B cell (primary cell): ENCODE measurements around the gene ARHGAP23. TPM values are rescaled to one million over a fixed set of nuclear protein-coding genes. Genes with fewer than 3 reads are reported as not detected.

Experiments
- ATAC-seq: fragments of 200-7000 bp; cut with Tn5 transposase; one replicate; pipeline ENCODE4 v1.10.0; 2021; ENCODE audit warnings: low read depth, mild to moderate bottlenecking, moderate number of reproducible peaks, moderate library complexity
- CTCF ChIA-PET: fragments of 350-600 bp; sonication (Branson Sonifier 250); formaldehyde crosslinking; loops from one replicate; lab custom pipeline; 2021; ENCODE audit warnings: antibody characterized with exemption, inconsistent platforms; lab: Charles Lee
- POLR2A ChIA-PET: fragments of 350-600 bp; sonication (Branson Sonifier 250); formaldehyde crosslinking; loops from one replicate; lab custom pipeline; 2021; ENCODE audit warnings: antibody characterized with exemption; lab: Charles Lee
- DNase-seq: peaks from one replicate; pipeline ENCODE4 v3.0.0; 2013
- H2AFZ ChIP-seq: 2 replicates; pipeline ENCODE4 v1.6.1; 2012; ENCODE audit warnings: mild to moderate bottlenecking, low read depth, low read length; ENCODE audit not compliant: insufficient read depth, poor library complexity, severe bottlenecking
- H3K27ac ChIP-seq, 2 donors: 1 replicate in 1 of 2; 2 replicates in 1 of 2; pipeline ENCODE4 v1.5.1; 2012 to 2013; ENCODE audit warnings: low read length in 2 of 2, mild to moderate bottlenecking in 2 of 2, moderate library complexity in 1 of 2
- H3K27me3 ChIP-seq, 4 experiments: fragments of 200-600 bp in 1 of 4; sonication (generic) in 1 of 4; replicated peaks in 1 of 4; 1 replicate in 2 of 4; 2 replicates in 2 of 4; pipeline versions ENCODE4 v1.6.1 to v1.7.0; 2013 to 2016; ENCODE audit warnings: low read length in 3 of 4, mild to moderate bottlenecking in 2 of 4, mixed read lengths in 1 of 4, moderate library complexity in 1 of 4; ENCODE audit not compliant: insufficient read depth in 4 of 4, control insufficient read depth in 3 of 4; ENCODE audit errors: control extremely low read depth in 1 of 4
- H3K36me3 ChIP-seq, 2 experiments: replicated peaks in 1 of 2; 1 replicate in 1 of 2; 2 replicates in 1 of 2; pipeline versions ENCODE4 v1.6.1 to v1.7.1; 2013; ENCODE audit warnings: low read length in 1 of 2; ENCODE audit not compliant: insufficient read depth in 2 of 2, control insufficient read depth in 1 of 2; ENCODE audit errors: control extremely low read depth in 1 of 2, extremely low read depth in 1 of 2
- H3K4me1 ChIP-seq, 2 donors: fragments of 200-600 bp in 1 of 2; sonication (generic) in 1 of 2; 1 replicate in 1 of 2; 2 replicates in 1 of 2; pipeline versions ENCODE4 v1.5.1 to v1.6.1; 2013 to 2017; ENCODE audit warnings: low read length in 2 of 2; ENCODE audit not compliant: control insufficient read depth in 2 of 2, insufficient read depth in 2 of 2
- H3K4me2 ChIP-seq: replicated peaks from 2 replicates; pipeline ENCODE3; 2012; ENCODE audit warnings: mild to moderate bottlenecking, low read depth, low read length; ENCODE audit not compliant: poor library complexity, severe bottlenecking
- H3K4me3 ChIP-seq, 5 experiments: fragments of 200-600 bp in 1 of 5; sonication (generic) in 1 of 5; 1 replicate in 3 of 5; 2 replicates in 2 of 5; pipeline versions ENCODE4 v1.5.1 to v1.7.0; 2011 to 2016; ENCODE audit warnings: low read length in 4 of 5, mild to moderate bottlenecking in 4 of 5, low read depth in 2 of 5, control low read depth in 1 of 5, moderate library complexity in 1 of 5; ENCODE audit not compliant: insufficient read depth in 1 of 5; ENCODE audit errors: control extremely low read depth in 1 of 5, extremely low read depth in 1 of 5
- H3K79me2 ChIP-seq: fragments of 200-600 bp; sonication (generic); one replicate; pipeline ENCODE4 v1.6.0; 2016; ENCODE audit warnings: low read length; ENCODE audit not compliant: control insufficient read depth, insufficient read depth
- H3K9ac ChIP-seq: fragments of 200-600 bp; sonication (generic); 2 replicates; pipeline ENCODE4 v1.6.1; 2017; ENCODE audit warnings: mild to moderate bottlenecking, low read length, moderate library complexity
- H3K9me3 ChIP-seq, 3 donors: one replicate each; pipeline versions ENCODE4 v1.6.1 to v1.7.1; 2013; ENCODE audit warnings: low read length in 2 of 3; ENCODE audit not compliant: control insufficient read depth in 2 of 3, insufficient read depth in 1 of 3; ENCODE audit errors: control extremely low read depth in 1 of 3
- H4K20me1 ChIP-seq: 2 replicates; pipeline ENCODE4 v1.6.0; 2012; ENCODE audit warnings: mild to moderate bottlenecking, low read length; ENCODE audit not compliant: insufficient read depth, control insufficient read depth, poor library complexity, severe bottlenecking
- H3K27ac Mint-ChIP-seq: one replicate; pipeline ENCODE4 v1.8.0; 2021; ENCODE audit warnings: mixed read lengths
- H3K27me3 Mint-ChIP-seq: one replicate; pipeline ENCODE4 v1.8.0; 2021; ENCODE audit warnings: mixed read lengths
- H3K4me1 Mint-ChIP-seq: one replicate; pipeline ENCODE4 v1.8.0; 2021; ENCODE audit warnings: mixed read lengths
- H3K4me3 Mint-ChIP-seq: one replicate; pipeline ENCODE4 v1.8.0; 2021; ENCODE audit warnings: mixed read lengths
- H3K9me3 Mint-ChIP-seq: one replicate; pipeline ENCODE4 v1.8.0; 2022; ENCODE audit warnings: mixed read lengths; ENCODE audit not compliant: insufficient read depth
- CTCF ChIP-seq: fragments of 200-600 bp; IDR thresholded peaks from one replicate; pipeline ENCODE4 v1.8.0; 2022; ENCODE audit warnings: antibody characterized with exemption, mild to moderate bottlenecking
- EZH2 ChIP-seq: IDR thresholded peaks from 2 replicates; pipeline ENCODE4 v1.6.1; 2012; ENCODE audit warnings: borderline replicate concordance, low read depth, mild to moderate bottlenecking, moderate library complexity, low read length; ENCODE audit not compliant: insufficient read depth, poor library complexity, severe bottlenecking
- WGBS: methylation state at CpG from one replicate; pipeline ENCODE4 v1.1.5; 2013; ENCODE audit warnings: missing lambda C conversion rate; ENCODE audit not compliant: insufficient coverage; 5-methylcytosine and 5-hydroxymethylcytosine counted together
- intact Hi-C: fragments of 100-400 bp; cut with micrococcal nuclease; formaldehyde crosslinking; loops from one replicate; pipeline ENCODE4 v1.10.0; 2022
- polyA plus RNA-seq: library from polyadenylated mRNA; depleted of rRNA; stranded (reverse); fragments of >200 nt; gene quantifications from 2 replicates; pipeline ENCODE4 v1.2.3, GENCODE V29; 2012
- total RNA-seq, 2 donors: library from RNA; stranded (reverse); fragments of 120-200 nt in 1 of 2; gene quantifications; 1 replicate in 1 of 2; 2 replicates in 1 of 2; pipeline versions ENCODE4 v1.2.3 to v1.2.4, GENCODE V29; 2013 to 2022

Gene ARHGAP23
- total and polyA plus RNA-seq, 2 donors (not counting 1 experiment from before 2014, with no cell fraction given): 0.07 to 0.12 TPM

DNA sequence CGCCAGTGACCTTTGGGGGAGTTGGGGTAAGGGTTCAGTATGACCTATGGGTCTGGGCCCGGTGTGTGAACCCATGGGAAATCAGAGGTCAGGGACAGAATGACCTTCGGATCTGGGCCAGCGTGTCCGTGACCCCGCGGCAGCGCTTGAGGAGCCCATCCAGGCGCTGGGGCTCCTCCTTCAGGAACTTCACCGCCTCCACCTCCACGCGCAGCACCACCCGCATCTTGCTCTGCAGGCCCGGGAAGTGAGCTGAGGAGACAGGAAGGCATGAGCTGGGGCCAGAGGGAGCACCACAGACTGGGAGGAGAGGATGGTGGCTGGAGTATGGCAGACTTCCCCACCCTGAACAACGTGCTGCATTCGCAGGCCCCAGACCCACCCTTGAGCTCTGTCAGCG is 124.1 kb downstream of the ARHGAP23 start:
- intact Hi-C loops: loop anchor here (10.0 kb wide), 1 partner anchor 128 kb away; the partner anchor contains the start of gene ARHGAP23
- Mint-ChIP-seq H3K4me1 (no peaks in the 10 kb centered on the region), H3K9me3 (no peaks in the 10 kb centered on the region), H3K4me3 (no peak overlapping the region), H3K27me3 (peaks cover 37% of the 10 kb centered on the region), H3K27ac (no peak overlapping the region)
- no peaks in the 10 kb centered on the region for H3K36me3 ChIP-seq
- no peak overlapping the region for H2AFZ ChIP-seq
- POLR2A ChIA-PET: no interaction called here
- no peak overlapping the region for H3K9ac ChIP-seq
- no peaks in the 10 kb centered on the region for H3K9me3 ChIP-seq
- no peaks in the 10 kb centered on the region for H4K20me1 ChIP-seq
- no peaks in the 10 kb centered on the region for H3K4me1 ChIP-seq
- no peaks in the 10 kb centered on the region for H3K27me3 ChIP-seq
- CTCF ChIA-PET: no interaction called here
- H3K4me3 ChIP-seq: no peak overlapping the region
- TF ChIP-seq EZH2: no peak
- no peak for TF ChIP-seq CTCF
- H3K27ac ChIP-seq: no peak overlapping the region
- WGBS: 96% methylated on average over 14 of the region's 17 CpGs
- ATAC-seq (no peak), DNase-seq (no peak)
- no peaks in the 10 kb centered on the region for H3K79me2 ChIP-seq
- H3K4me2 ChIP-seq: no peak overlapping the region

DNA sequence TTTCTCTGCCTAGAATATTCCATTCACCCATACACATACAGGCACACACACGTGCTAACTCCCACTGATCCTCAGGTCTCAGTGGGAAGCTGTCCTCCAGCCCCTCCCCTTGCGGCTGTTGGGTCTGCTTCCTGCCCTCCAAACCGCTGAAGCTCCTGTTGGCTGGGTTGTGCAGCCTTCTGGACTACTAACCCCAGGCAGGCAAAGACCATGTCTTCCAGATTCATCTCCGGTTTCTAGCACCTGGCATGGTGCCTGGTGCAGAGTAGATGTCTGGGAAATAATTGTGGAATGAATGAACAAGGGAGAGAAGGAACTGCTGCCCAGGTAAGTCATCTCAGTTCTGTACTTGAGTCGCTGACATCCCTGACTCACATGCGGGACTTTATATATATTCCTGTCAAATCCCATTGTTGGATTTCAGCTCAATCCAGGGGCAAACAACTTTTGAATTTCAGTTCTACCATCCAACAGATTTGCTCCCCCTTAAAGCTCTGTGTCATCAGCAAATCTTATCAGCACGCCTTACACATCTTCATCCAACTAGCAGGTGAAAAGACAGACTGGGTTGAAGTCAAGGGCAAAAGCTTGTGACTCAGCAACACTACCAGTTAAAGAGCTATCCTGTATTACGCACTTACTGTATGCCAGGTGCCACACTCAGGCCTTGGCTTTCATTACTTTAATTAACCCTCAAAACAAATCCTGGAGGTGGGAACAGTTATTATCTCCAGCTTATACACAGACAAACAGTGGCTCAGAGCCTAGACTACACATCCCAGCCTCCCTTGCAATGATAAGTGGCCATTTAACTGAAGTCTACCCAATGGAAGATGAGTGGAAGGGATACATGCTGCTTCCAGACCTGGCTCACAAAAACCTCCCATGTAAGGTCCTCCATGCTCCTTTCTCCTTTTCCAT is 126.4 kb downstream of the ARHGAP23 start:
- WGBS: 53% methylated on average over 8 of the region's 8 CpGs
- Histone ChIP-seq H2AFZ (no peak overlapping the region), H3K4me3 (no peak overlapping the region), H3K27ac (no peak overlapping the region), H3K4me1 (peaks cover 3 to 20% of the 10 kb centered on the region in 2 donors), H3K9ac (no peak overlapping the region), H3K79me2 (no peaks in the 10 kb centered on the region), H3K36me3 (no peaks in the 10 kb centered on the region), H3K9me3 (no peaks in the 10 kb centered on the region), H3K27me3 (no peaks in the 10 kb centered on the region), H3K4me2 (no peak overlapping the region), H4K20me1 (no peaks in the 10 kb centered on the region)
- H3K4me3 Mint-ChIP-seq: no peak overlapping the region
- peaks cover 32% of the 10 kb centered on the region for H3K27me3 Mint-ChIP-seq
- DNase-seq (no peak), ATAC-seq (no peak)
- ChIA-PET POLR2A (no interaction called here), CTCF (interaction anchor here (1.0 to 9.1 kb wide), 3 partner anchors 30 to 111 kb away, joined by 3 to 196 read pairs (median 161); no protein-coding TSS in a partner anchor)
- intact Hi-C loops: loop anchor here (5.0 to 10.0 kb wide), 2 partner anchors 130 to 198 kb away; partner anchors contain the start of genes ARHGAP23 and PSMB3
- H3K9me3 Mint-ChIP-seq: no peaks in the 10 kb centered on the region
- no peak overlapping the region for H3K27ac Mint-ChIP-seq
- no peak for TF ChIP-seq EZH2
- TF ChIP-seq CTCF: no peak
- H3K4me1 Mint-ChIP-seq: peaks cover 16% of the 10 kb centered on the region
